Epidermal melanocyte (primary cell): ENCODE results near the gene MIPEP.
A peak's percentile ranks its signal among the peaks of the same experiment; 100 is the strongest.
"Not testable (repeated sequence)": the region's sequence is repeated elsewhere in the genome, so short reads cannot be mapped to it uniquely, and the experiment has no call there.

Experiments
- DNase-seq: peaks from one replicate; pipeline ENCODE4 v3.0.0; 2011; ENCODE audit warnings: low spot score; ENCODE audit not compliant: insufficient read length

MIPEP gene

DNA sequence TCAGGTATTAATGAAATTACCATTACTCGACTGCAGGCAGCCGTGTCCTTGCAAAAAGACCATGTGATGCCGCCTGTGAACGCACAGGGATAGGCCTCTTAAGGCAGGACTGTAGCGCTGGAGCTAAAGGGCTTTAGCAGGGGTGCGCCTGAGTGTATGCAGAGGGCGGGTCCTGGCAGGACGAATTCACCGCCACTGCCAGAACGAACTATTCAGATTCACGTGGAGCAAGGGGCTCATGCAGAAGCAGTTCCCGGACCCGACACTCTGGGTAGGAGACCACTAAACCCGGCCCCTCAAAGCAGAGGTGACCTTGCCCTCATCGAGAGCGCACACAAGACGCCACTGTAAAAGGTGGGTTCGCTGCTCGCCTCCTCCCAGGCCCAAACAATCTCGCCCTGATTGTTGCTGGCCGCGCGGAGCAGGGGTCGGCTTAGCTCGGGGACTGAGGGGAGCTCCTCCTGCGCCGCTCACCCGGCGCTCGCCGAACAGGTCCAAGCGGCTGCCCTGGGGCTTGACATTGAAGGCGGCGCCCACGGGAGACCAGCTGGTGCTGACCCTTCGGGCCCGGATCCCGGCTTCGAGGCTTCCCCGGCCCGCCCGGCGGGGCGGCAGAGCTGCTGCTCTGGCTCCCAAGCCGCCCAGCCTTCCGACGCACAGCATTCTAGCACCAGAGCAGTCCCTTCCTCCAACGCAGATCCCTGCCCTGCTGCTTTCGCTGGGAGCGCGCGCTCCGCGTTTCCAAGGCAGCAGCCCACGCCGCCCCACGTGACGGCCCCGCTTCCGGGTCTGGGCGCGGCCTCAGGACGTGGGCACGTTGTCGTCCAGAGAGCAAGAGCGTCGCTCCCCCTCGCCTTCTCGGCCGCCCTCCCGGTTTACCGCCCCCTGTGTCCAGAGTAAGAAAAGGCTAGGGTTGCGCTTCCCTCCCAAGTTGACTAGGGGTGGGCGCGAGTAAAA lies at the start of gene MIPEP:
TSS of gene MIPEP (minus strand) at position 743 of the 957 bp plus-strand sequence. CDS start at position 663, 80 bp downstream.
- DNase-seq = peak; percentile 85

GRCh38 chr13:23934520-23934919 lies 45.3 kb upstream of the MIPEP start:
- no peak for DNase-seq

DNA sequence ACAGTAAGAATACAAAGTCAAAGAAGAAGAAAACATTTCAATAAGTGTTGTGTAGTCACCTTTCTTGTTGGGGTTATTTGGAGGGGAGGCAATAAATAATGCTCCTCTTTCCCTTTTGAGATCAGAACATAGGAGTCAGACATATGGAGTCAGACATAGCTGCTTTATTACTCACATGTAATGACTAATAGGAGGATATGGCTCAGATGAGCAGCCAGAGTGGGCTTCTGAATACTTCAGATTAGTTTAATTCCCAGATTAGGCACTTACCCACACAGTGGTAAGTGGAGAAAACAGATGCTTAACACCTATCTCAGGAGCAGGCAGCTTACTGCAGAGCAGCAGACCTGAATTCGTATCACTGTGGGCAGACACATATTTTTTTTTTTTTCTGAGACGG lies 39.8 kb upstream of the MIPEP start:
- no peak for DNase-seq

GRCh38 chr13:23923031-23923430 lies 33.8 kb upstream of the MIPEP start:
- DNase-seq = no peak

GRCh38 chr13:23922005-23922932 lies 33.1 kb upstream of the MIPEP start:
- DNase-seq = no peak

- peak; percentile 22 for DNase-seq
Observed at GRCh38 chr13:23921451-23921888, 32.3 kb upstream of the MIPEP start.

DNA sequence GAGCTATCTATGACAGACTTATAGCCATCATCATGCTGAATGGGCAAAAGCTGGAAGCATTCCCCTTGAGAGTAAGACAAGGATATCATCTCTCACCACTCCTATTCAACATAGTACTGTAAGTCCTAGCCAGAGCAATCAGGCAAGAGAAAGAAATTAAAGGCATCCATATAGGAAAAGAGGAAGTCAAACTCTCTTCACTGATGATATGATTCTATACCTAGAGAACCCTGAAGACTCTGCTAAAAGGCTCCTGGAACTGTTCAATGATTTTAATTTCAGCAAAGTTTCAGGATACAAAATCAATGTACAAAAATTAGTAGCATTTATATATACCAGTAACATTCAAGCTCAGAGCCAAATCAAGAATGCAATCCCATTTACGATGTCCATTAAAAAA lies 29.8 kb upstream of the MIPEP start:
- no peak for DNase-seq

GRCh38 chr13:23918208-23918607 lies 29.0 kb upstream of the MIPEP start:
- DNase-seq = no peak

GRCh38 chr13:23915308-23915707 lies 26.1 kb upstream of the MIPEP start:
- no peak for DNase-seq

- DNase-seq = no peak
Observed at GRCh38 chr13:23912469-23912868, 23.3 kb upstream of the MIPEP start.

DNA sequence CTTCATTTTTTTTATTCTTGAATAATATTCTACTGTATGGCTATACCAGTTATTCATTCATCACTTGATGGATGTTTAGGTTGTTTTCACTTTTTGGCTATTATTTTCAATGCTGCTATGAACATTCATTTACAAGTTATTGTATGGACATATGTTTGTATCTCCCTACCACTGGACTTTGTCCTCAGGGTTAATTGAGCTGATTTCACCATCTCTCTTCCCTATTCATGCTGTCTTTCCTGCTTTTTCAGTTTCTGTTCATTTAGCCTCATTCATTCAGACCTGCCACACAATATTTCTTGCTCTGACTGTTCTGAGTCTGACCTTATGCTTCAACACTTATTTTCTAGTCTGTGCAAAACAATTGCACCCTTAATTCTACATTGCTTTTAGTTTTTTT lies 20.4 kb upstream of the MIPEP start:
- no peak for DNase-seq

- no peak for DNase-seq
Observed at GRCh38 chr13:23905766-23906165, 16.6 kb upstream of the MIPEP start.

DNA sequence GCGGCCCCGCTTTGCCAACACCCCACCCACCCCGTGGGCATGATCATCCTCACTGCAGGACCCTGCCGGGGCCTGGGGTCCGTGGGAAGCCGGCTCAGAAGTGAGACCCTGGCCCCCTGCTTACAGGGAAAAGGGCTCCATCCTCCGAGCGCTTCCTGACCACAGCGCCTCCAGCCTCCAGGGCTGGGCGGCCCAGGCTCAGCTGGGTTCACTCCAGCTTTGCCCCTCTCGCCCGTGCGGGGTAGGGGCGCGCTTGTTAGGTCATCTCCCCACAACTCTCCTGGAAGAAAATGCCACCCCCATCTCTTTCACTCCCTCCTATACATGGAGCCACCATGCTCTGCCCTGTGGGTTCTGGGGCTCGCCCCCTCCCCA lies 14.7 kb upstream of the MIPEP start:
- DNase-seq = no peak

DNA sequence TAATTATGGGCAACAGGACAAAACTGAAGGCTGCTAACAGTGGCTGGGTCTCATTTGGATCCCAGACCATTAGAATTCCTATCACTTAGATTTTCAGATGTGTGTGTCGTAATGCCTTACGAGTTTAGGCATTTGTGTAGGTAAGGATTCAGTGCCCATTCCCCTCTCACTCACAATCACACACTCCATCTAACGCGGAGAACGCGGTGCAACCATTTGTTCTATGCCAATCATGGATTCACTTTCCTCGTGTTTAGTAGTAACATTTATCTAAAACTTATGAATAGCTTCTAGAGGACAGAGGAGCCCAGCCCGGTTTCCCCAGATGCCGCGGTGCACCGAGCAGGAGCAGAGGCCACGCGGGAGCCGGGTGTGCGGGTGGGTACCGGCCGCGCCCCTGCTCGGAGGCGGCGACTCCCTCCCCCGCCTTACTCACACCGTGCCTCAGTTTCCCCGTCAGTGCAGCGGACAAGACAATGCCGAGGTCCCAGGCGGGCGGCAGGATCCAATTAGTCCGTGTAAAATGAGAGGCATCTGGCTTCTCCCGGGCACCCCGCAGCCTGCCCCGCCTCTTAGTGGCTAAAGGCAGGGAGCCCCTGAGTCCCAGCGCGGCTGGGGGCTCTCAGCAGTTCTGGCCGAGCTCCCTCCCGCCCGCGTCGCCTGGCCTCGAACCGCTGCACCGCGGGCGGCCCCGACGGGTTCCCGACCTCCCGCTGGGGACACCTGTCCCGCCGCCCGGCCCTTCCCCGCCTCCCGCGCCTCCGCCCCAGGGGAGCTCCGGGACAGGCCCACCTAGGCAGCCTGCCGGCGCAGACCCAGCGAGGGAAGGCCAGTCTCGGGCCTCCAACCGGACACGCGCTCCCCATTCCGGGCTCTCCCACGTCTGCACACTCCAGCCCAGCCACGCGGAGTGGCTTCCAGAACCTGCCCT lies 14.0 kb upstream of the MIPEP start:
- no peak for DNase-seq

GRCh38 chr13:23901365-23901764 lies 12.2 kb upstream of the MIPEP start:
- no peak for DNase-seq

- DNase-seq = no peak
Observed at GRCh38 chr13:23899555-23899954, 10.4 kb upstream of the MIPEP start.

DNA sequence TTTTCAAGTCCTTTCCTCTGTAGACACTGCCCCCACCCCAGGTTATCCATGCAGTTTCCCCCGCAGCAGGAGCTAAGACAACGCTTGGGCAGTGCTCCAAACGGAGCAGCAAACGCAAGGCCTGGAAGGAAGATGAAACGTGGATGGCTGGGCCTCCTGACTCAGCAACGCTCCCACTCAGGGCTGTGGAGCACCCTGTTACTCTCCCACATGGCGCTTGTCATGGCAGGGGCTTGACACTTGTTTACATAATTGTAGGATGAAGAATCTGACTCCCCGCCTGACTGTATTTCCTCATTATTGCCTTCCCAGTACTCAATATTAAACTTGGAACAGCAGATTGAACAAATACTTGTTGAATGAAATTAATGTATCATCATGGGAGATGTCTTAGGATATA lies 8.9 kb upstream of the MIPEP start:
- no peak for DNase-seq

DNA sequence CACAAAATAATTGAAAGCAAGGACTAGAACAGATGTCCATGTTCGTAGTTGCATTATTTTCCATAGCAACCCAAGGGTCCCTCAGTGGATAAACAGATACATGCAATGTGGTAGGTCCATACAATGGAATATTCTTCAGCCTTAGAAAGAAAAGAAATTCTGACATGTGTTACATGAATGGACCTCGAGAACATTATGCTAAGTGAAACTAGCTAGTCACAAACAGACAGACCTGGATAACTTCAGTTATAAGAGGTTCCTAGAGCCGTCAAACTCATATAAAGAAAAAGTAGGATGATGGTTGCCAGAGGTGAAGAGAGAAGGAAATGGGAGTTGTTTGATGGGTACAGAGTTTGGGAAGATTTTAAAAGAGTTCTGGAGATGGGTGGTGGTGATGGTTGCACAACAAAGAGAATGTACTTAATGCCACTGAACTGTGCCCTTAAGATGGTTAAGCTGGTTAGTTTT lies 8.3 kb upstream of the MIPEP start, which contains the start of gene C1QTNF9B:
TSS of gene C1QTNF9B (minus strand) at position 51 of the 468 bp plus-strand sequence.
- DNase-seq = not testable (repeated sequence)

DNA sequence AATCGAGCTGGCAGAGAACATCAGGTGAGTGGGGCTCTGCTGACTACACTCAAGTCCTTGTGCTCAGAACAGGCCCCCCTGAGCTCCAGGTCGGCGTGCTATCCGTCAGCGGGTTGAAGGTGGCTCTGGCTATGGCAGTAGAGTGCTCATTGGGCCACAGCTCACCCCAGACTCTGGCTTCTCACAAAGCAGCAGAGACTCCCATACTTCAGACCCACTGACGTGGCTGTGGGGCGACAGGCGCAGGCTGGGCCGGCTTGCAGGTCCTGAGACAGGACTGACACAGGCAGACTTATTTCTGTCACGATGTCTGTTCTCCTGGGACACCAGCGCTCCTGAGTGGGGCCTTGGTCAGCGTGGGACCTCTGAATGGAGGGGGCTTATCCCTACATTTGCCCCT lies 5.5 kb upstream of the MIPEP start:
- not testable (repeated sequence) for DNase-seq

DNA sequence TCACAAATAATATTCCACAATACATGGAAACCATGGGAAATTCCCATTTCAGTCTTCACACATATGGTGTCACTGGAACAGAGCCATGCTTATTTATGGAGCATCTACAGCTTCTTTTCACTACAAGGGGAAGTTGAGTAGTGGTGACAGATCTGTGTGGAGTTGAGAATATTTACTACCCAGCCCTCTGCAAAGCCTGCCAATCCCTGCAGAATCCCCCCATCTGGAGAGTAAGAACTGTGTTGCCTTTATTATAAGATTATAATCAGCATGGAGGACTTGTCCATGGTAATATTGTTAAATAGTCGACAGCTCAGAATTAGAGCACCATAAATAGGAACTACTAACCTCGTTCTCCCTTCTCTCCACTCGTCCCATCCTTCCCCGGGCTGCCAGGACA lies 4.6 kb upstream of the MIPEP start:
- not testable (repeated sequence) for DNase-seq
